K562 (cell line): ENCODE results near the gene FOXL3. TPM values are rescaled to one million over a fixed set of nuclear protein-coding genes. Genes with fewer than 3 reads are reported as not detected.
"Not testable (repeated sequence)": the region's sequence is repeated elsewhere in the genome, so short reads cannot be mapped to it uniquely, and the experiment has no call there.

Experiments
- ATAC-seq: fragments of 200-7000 bp; cut with Tn5 transposase; 3 replicates; pipeline ENCODE4 v1.9.1; 2020; ENCODE audit warnings: moderate library complexity
- BruUV-seq: library from RNA; stranded (reverse); fragments of 400-500 nt; replicated peaks from 2 replicates; lab custom pipeline; 2021; lab: Mats Ljungman, UMichigan
- CTCF ChIA-PET: fragments of 300-600 bp; formaldehyde crosslinking; extraction: SDS; loops from one replicate; lab custom pipeline; 2021; ENCODE audit warnings: low intra/inter-chr PET ratio; lab: Yijun Ruan, JAX
- POLR2A ChIA-PET: fragments of 300-600, 350-650 bp; sonication (Branson Sonifier 250); formaldehyde crosslinking; extraction: SDS; loops from one replicate; lab custom pipeline; 2021; ENCODE audit warnings: antibody characterized with exemption, inconsistent platforms; lab: Yijun Ruan, JAX
- DNase-seq, 4 experiments: peaks; one replicate each; pipeline versions ENCODE4 v3.0.0 to v3.0.0-alpha.2; 2011 to 2018; ENCODE audit warnings: low spot score in 3 of 4, mixed read lengths in 3 of 4; ENCODE audit errors: extremely low read depth in 1 of 4
- FAIRE-seq: peaks from 2 replicates; lab custom pipeline; 2011; peaks lifted over from hg19 to GRCh38; lab: Jason Lieb, UNC
- H2AFZ ChIP-seq: 2 replicates; pipeline ENCODE4 v1.6.0; 2011; ENCODE audit warnings: low read depth, low read length, control low read depth, inconsistent platforms
- H3K27ac ChIP-seq: fragments of 200-600 bp; 3 replicates; pipeline ENCODE4 v1.8.0; 2011; ENCODE audit warnings: low read depth, mild to moderate bottlenecking, control low read depth, inconsistent platforms, low read length, moderate library complexity, mixed read lengths; ENCODE audit errors: extremely low read depth
- H3K27me3 ChIP-seq, 2 experiments: fragments of 300-600 bp in 1 of 2; 2 replicates in 1 of 2; 3 replicates in 1 of 2; pipeline versions ENCODE4 v1.6.0 to v1.8.0; 2011; ENCODE audit warnings: inconsistent platforms in 2 of 2, low read length in 2 of 2, mild to moderate bottlenecking in 1 of 2, mixed read lengths in 1 of 2, moderate library complexity in 1 of 2; ENCODE audit not compliant: control insufficient read depth in 2 of 2, insufficient read depth in 2 of 2
- H3K36me3 ChIP-seq: fragments of 300-600 bp; 3 replicates; pipeline ENCODE4 v1.8.0; 2011; ENCODE audit warnings: mild to moderate bottlenecking, low read length, inconsistent platforms; ENCODE audit not compliant: control insufficient read depth, insufficient read depth
- H3K4me1 ChIP-seq, 2 experiments: fragments of 200-600 bp in 1 of 2; replicated peaks in 1 of 2; 2 replicates in 1 of 2; 3 replicates in 1 of 2; pipeline versions ENCODE4 v1.5.1 to v1.8.0; 2011; ENCODE audit warnings: inconsistent platforms in 2 of 2, low read length in 2 of 2, mild to moderate bottlenecking in 1 of 2, mixed read lengths in 1 of 2, moderate library complexity in 1 of 2; ENCODE audit not compliant: control insufficient read depth in 2 of 2, insufficient read depth in 2 of 2
- H3K4me2 ChIP-seq: 2 replicates; pipeline ENCODE4 v1.6.1; 2011; ENCODE audit warnings: low read length, control low read depth, inconsistent platforms, mixed read lengths; ENCODE audit not compliant: insufficient read depth
- H3K4me3 ChIP-seq: fragments of 200-600 bp; sonication (generic), shearing (Covaris generic); 2 replicates; pipeline ENCODE4 v1.5.1; 2016; ENCODE audit warnings: control low read depth, inconsistent platforms
- H3K79me2 ChIP-seq: fragments of 200-600 bp; 3 replicates; pipeline ENCODE4 v1.8.0; 2011; ENCODE audit warnings: low read length, inconsistent platforms; ENCODE audit not compliant: control insufficient read depth, insufficient read depth
- H3K9ac ChIP-seq, 2 experiments: 2 replicates each; pipeline versions ENCODE4 v1.6.0 to v1.6.1; 2011; ENCODE audit warnings: low read depth in 2 of 2, low read length in 2 of 2, control low read depth in 1 of 2, inconsistent platforms in 1 of 2, mild to moderate bottlenecking in 1 of 2, mixed read lengths in 1 of 2; ENCODE audit not compliant: insufficient read depth in 1 of 2
- H3K9me1 ChIP-seq: one replicate; pipeline ENCODE4 v1.6.0; 2011; ENCODE audit warnings: inconsistent platforms, mild to moderate bottlenecking, low read length, moderate library complexity; ENCODE audit not compliant: control insufficient read depth, insufficient read depth
- H3K9me3 ChIP-seq: replicated peaks from 2 replicates; pipeline ENCODE4 v1.5.1; 2011; ENCODE audit warnings: low read depth, low read length, inconsistent platforms; ENCODE audit not compliant: control insufficient read depth, insufficient read depth
- H4K20me1 ChIP-seq: replicated peaks from 2 replicates; pipeline ENCODE4 v1.6.1; 2011; ENCODE audit warnings: low read length, inconsistent platforms, mixed read lengths; ENCODE audit not compliant: control insufficient read depth, insufficient read depth
- TGIF2 ChIP-seq: sonication (generic); formaldehyde crosslinking; IDR thresholded peaks from 2 replicates; pipeline ENCODE4 v1.8.1; 2022; ENCODE audit warnings: mild to moderate bottlenecking, missing genetic modification reagents, moderate library complexity
- WGBS: fragments of 100-300 bp; shearing (Covaris generic); methylation state at CpG from one replicate; pipeline ENCODE4 v1.1.6; 2016; ENCODE audit warnings: low coverage, mixed read lengths; ENCODE audit not compliant: insufficient coverage; ENCODE audit errors: missing lambda C conversion rate; 5-methylcytosine and 5-hydroxymethylcytosine counted together
- in situ Hi-C: fragments of 300-500 bp; cut with MboI; formaldehyde crosslinking; loops from 4 replicates; pipeline ENCODE4 v1.15.0; 2018; ENCODE audit warnings: inconsistent platforms, mixed read lengths
- intact Hi-C: fragments of 100-400 bp; cut with micrococcal nuclease; formaldehyde crosslinking; loops from 2 replicates; pipeline ENCODE4 v1.14.2; 2022
- polyA plus RNA-seq, 8 experiments: library from polyadenylated mRNA; depleted of rRNA in 4 of 8; stranded (reverse) in 5 of 8; unstranded in 3 of 8; fragments of >200 nt; fragmentation: Nextera tagmentation in 2 of 8; fragmentation: Illumina TruSeq in 1 of 8; extraction: Ambion mirVana in 2 of 8; extraction: Trizol in 1 of 8; gene quantifications; 2 replicates each; pipeline versions ENCODE4 v1.2.1 to v1.2.3, GENCODE V29; 2011 to 2014; ENCODE audit warnings: inconsistent platforms in 1 of 8, missing spikeins in 1 of 8
- total RNA-seq, 7 experiments: library from RNA; depleted of rRNA in 6 of 7; stranded (reverse); fragments of >200 nt in 6 of 7; fragmentation: Illumina TruSeq in 2 of 7; extraction: Trizol in 2 of 7; gene quantifications; 2 replicates each; pipeline versions ENCODE4 v1.2.1 to v1.2.3, GENCODE V29; 2011 to 2021; ENCODE audit warnings: low replicate concordance in 1 of 7

The FOXL3 gene
- total and polyA plus RNA-seq, 9 of the 15 experiments (the other 6 are each of a cell fraction or from before 2014, with no cell fraction given), result not detected

GRCh38 chr7:296373-296945 lies 6.5 kb downstream of the FOXL3 start:
- ATAC-seq, result no peak
- no peak for FAIRE-seq
- WGBS, result 11% methylated on average over 8 of the region's 20 CpGs
- Histone ChIP-seq H3K4me2 (no peak overlapping the region), H2AFZ (no peak overlapping the region), H3K9ac (no peak overlapping the region), H3K27ac (no peak overlapping the region), H3K4me3 (no peak overlapping the region), H3K9me1 (peaks cover under 1% of the 10 kb centered on the region), H3K36me3 (no peaks in the 10 kb centered on the region), H3K9me3 (no peaks in the 10 kb centered on the region), H3K4me1 (peaks cover 0 to 6% of the 10 kb centered on the region in 2 experiments; a peak in 1 of 5 replicates), H3K79me2 (no peaks in the 10 kb centered on the region), H3K27me3 (peaks cover 43 to 92% of the 10 kb centered on the region in 2 experiments), H4K20me1 (peaks cover 12% of the 10 kb centered on the region)
- CTCF ChIA-PET, result no interaction called here
- in situ Hi-C loops (no loop called here), intact Hi-C loops (no loop called here)
- no TSS peak for BruUV-seq
- POLR2A ChIA-PET, result no interaction called here
- TF ChIP-seq TGIF2, result no peak
- no peak for DNase-seq

GRCh38 chr7:297141-297540 lies 7.2 kb downstream of the FOXL3 start:
- intact Hi-C loops, H3K9me3 ChIP-seq, H3K4me2 ChIP-seq, H3K9me1 ChIP-seq, FAIRE-seq, BruUV-seq, H3K79me2 ChIP-seq, H3K27ac ChIP-seq, in situ Hi-C loops, H3K9ac ChIP-seq, DNase-seq, H3K4me3 ChIP-seq, H2AFZ ChIP-seq, H3K36me3 ChIP-seq, H3K4me1 ChIP-seq, ATAC-seq: not testable (repeated sequence)
- 12% methylated on average over 9 of the region's 24 CpGs for WGBS
- peaks cover 36 to 92% of the 10 kb centered on the region in 2 experiments for H3K27me3 ChIP-seq
- CTCF ChIA-PET, result interaction anchor here (0.6 kb wide), 1 partner anchor 37 kb away, joined by 4 read pairs; no protein-coding TSS in a partner anchor
- H4K20me1 ChIP-seq, result peaks cover 12% of the 10 kb centered on the region
- POLR2A ChIA-PET, result interaction anchor here (0.6 kb wide), 1 partner anchor 15 kb away, joined by 3 read pairs; no protein-coding TSS in a partner anchor
